ENCODE results near the gene DYSF. TPM values are rescaled to one million over a fixed set of nuclear protein-coding genes. Genes with fewer than 3 reads are reported as not detected.

Gene DYSF
- total RNA-seq, 1 experiment from 2014 or later, result 0.31 TPM

GRCh38 chr2:71583876-71584275, 130.5 kb downstream of the DYSF start:
- intact Hi-C loops (cut with micrococcal nuclease; ENCODE audit: unreplicated experiment), result no loop called here
- ChIA-PET POLR2A (no interaction called here), CTCF (no interaction called here)
- in situ Hi-C loops (cut with HindIII; ENCODE audit: low pct_unique_long_range_greater_than_20kb, low sequenced_read_pairs), result no loop called here
- DNase-seq (ENCODE audit: low read depth, low spot score), result no peak
- Histone ChIP-seq H3K36me3 (ENCODE audit: control insufficient read depth, insufficient read depth, low read length) (no peaks in the 10 kb centered on the region), H3K9me3 (ENCODE audit: control insufficient read depth, insufficient read depth, low read depth, low read length) (no peaks in the 10 kb centered on the region), H3K27ac (ENCODE audit: low read length) (no peak overlapping the region), H3K4me1 (ENCODE audit: control insufficient read depth, insufficient read depth, low read length) (no peaks in the 10 kb centered on the region), H3K4me3 (ENCODE audit: low read depth in 2 of 2, low read length in 2 of 2) (no peak overlapping the region), H3K27me3 (ENCODE audit: control insufficient read depth, insufficient read depth, low read length) (no peaks in the 10 kb centered on the region)
- TF ChIP-seq SIN3A (IDR thresholded peaks at IDR 0.05; ENCODE audit: borderline replicate concordance, insufficient read depth, low read depth, low read length), result no peak
- TF ChIP-seq CTCF (IDR thresholded peaks at IDR 0.05), result no peak
- no peak for TF ChIP-seq REST (IDR thresholded peaks at IDR 0.05; ENCODE audit: insufficient read depth in 1 of 2, low read depth in 2 of 2, low read length in 1 of 2)
- no peak for TF ChIP-seq TCF7L2 (IDR thresholded peaks at IDR 0.05; ENCODE audit: low read depth, low read length)
- no peak for TF ChIP-seq POLR2AphosphoS5 (IDR thresholded peaks at IDR 0.05; ENCODE audit: low read depth, low read length)
- ATAC-seq, result no peak
- BruUV-seq (replicated peaks), result no TSS peak

- Histone ChIP-seq H3K4me3 (ENCODE audit: low read depth in 2 of 2, low read length in 2 of 2) (no peak overlapping the region), H3K36me3 (ENCODE audit: control insufficient read depth, insufficient read depth, low read length) (no peaks in the 10 kb centered on the region), H3K27ac (ENCODE audit: low read length) (no peak overlapping the region), H3K4me1 (ENCODE audit: control insufficient read depth, insufficient read depth, low read length) (peaks cover 1% of the 10 kb centered on the region), H3K9me3 (ENCODE audit: control insufficient read depth, insufficient read depth, low read depth, low read length) (no peaks in the 10 kb centered on the region), H3K27me3 (ENCODE audit: control insufficient read depth, insufficient read depth, low read length) (no peaks in the 10 kb centered on the region)
- no TSS peak for BruUV-seq (replicated peaks)
- in situ Hi-C loops (cut with HindIII; ENCODE audit: low pct_unique_long_range_greater_than_20kb, low sequenced_read_pairs) (no loop called here), intact Hi-C loops (cut with micrococcal nuclease; ENCODE audit: unreplicated experiment) (no loop called here)
- no peak for DNase-seq (ENCODE audit: low read depth, low spot score)
- POLR2A ChIA-PET, result no interaction called here
- TF ChIP-seq TCF7L2 (IDR thresholded peaks at IDR 0.05; ENCODE audit: low read depth, low read length), result no peak
- TF ChIP-seq REST (IDR thresholded peaks at IDR 0.05; ENCODE audit: insufficient read depth in 1 of 2, low read depth in 2 of 2, low read length in 1 of 2), result no peak
- no peak for TF ChIP-seq CTCF (IDR thresholded peaks at IDR 0.05)
- no peak for TF ChIP-seq POLR2AphosphoS5 (IDR thresholded peaks at IDR 0.05; ENCODE audit: low read depth, low read length)
- no peak for TF ChIP-seq SIN3A (IDR thresholded peaks at IDR 0.05; ENCODE audit: borderline replicate concordance, insufficient read depth, low read depth, low read length)
- ATAC-seq, result no peak
- CTCF ChIA-PET, result no interaction called here
These were observed 133.1 kb downstream of the DYSF start for GRCh38 chr2:71586471-71586870.
